ENCODE measurements around the gene ADAMTSL1.

The ADAMTSL1 gene

DNA sequence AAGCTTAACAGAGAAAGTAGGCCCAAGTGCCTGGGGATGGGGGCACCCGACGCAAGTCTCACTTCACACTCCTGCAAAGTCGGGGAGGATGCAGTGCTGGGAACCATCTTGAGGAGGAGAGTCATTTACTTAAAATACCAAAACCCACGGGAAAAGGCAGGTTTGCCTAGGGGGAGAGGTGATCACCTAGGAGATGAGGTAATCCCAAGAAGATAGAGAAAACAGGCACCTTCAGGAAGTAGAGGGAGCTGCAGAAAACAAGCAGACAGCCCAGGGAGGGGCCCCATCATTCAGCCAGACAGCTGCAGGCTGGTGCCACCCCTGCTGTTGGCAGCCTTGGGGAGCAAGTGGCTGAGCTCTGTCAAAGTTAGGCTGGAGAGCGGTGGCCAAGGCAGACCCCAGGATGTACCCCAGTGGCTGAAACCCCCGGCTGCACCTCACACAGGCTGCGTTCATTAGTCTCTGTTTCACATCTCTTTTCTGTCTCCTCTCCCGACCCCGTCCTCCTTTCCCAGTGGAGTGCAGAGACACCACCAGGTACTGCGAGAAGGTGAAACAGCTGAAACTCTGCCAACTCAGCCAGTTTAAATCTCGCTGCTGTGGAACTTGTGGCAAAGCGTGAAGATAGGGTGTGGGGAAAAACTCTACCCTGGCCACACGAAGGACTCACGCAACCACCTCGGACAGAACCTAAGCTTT, 434.1 kb downstream of the ADAMTSL1 start:
- TF ChIP-seq, protein P1, sequence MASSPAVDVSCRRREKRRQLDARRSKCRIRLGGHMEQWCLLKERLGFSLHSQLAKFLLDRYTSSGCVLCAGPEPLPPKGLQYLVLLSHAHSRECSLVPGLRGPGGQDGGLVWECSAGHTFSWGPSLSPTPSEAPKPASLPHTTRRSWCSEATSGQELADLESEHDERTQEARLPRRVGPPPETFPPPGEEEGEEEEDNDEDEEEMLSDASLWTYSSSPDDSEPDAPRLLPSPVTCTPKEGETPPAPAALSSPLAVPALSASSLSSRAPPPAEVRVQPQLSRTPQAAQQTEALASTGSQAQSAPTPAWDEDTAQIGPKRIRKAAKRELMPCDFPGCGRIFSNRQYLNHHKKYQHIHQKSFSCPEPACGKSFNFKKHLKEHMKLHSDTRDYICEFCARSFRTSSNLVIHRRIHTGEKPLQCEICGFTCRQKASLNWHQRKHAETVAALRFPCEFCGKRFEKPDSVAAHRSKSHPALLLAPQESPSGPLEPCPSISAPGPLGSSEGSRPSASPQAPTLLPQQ (tag by site-specific recombination; IDR thresholded peaks at IDR 0.05): no peak
- TF ChIP-seq ZSCAN23 (tag by site-specific recombination; IDR thresholded peaks at IDR 0.05) (no peak), ZNF16 (tag by site-specific recombination; IDR thresholded peaks at IDR 0.05; ENCODE audit: low read depth) (no peak), ZNF132 (tag by site-specific recombination; IDR thresholded peaks at IDR 0.05; ENCODE audit: borderline replicate concordance) (no peak), ZNF596 (tag by site-specific recombination; IDR thresholded peaks at IDR 0.05) (no peak)
- TF ChIP-seq, protein P2, sequence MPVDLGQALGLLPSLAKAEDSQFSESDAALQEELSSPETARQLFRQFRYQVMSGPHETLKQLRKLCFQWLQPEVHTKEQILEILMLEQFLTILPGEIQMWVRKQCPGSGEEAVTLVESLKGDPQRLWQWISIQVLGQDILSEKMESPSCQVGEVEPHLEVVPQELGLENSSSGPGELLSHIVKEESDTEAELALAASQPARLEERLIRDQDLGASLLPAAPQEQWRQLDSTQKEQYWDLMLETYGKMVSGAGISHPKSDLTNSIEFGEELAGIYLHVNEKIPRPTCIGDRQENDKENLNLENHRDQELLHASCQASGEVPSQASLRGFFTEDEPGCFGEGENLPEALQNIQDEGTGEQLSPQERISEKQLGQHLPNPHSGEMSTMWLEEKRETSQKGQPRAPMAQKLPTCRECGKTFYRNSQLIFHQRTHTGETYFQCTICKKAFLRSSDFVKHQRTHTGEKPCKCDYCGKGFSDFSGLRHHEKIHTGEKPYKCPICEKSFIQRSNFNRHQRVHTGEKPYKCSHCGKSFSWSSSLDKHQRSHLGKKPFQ (tag by site-specific recombination; IDR thresholded peaks at IDR 0.05): no peak
- TF ChIP-seq, protein P3, sequence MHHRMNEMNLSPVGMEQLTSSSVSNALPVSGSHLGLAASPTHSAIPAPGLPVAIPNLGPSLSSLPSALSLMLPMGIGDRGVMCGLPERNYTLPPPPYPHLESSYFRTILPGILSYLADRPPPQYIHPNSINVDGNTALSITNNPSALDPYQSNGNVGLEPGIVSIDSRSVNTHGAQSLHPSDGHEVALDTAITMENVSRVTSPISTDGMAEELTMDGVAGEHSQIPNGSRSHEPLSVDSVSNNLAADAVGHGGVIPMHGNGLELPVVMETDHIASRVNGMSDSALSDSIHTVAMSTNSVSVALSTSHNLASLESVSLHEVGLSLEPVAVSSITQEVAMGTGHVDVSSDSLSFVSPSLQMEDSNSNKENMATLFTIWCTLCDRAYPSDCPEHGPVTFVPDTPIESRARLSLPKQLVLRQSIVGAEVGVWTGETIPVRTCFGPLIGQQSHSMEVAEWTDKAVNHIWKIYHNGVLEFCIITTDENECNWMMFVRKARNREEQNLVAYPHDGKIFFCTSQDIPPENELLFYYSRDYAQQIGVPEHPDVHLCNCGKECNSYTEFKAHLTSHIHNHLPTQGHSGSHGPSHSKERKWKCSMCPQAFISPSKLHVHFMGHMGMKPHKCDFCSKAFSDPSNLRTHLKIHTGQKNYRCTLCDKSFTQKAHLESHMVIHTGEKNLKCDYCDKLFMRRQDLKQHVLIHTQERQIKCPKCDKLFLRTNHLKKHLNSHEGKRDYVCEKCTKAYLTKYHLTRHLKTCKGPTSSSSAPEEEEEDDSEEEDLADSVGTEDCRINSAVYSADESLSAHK (tag by site-specific recombination; IDR thresholded peaks at IDR 0.05): no peak
- no peaks in the 10 kb centered on the region for H3K9me3 ChIP-seq (ENCODE audit: control insufficient read depth, insufficient read depth, low read depth, low read length)
- H3K36me3 ChIP-seq (ENCODE audit: control insufficient read depth in 2 of 2, insufficient read depth in 1 of 2, low read length in 2 of 2): no peaks in the 10 kb centered on the region
- H3K4me3 ChIP-seq (ENCODE audit: low read depth, low read length): no peak overlapping the region
- H3K4me1 ChIP-seq (ENCODE audit: control insufficient read depth, insufficient read depth, low read length): 0 out of 2 replicates have a peak, but pooled peaks cover 4% of the 10 kb centered on the region
- POLR2A ChIA-PET: no interaction called here
- CTCF ChIA-PET: interaction anchor here (0.5 to 0.6 kb wide), 2 partner anchors 106 to 340 kb away, joined by 3 read pairs; no protein-coding TSS in a partner anchor
- H3K27ac ChIP-seq (ENCODE audit: extremely low read depth, low read depth, low read length): no peak overlapping the region

DNA sequence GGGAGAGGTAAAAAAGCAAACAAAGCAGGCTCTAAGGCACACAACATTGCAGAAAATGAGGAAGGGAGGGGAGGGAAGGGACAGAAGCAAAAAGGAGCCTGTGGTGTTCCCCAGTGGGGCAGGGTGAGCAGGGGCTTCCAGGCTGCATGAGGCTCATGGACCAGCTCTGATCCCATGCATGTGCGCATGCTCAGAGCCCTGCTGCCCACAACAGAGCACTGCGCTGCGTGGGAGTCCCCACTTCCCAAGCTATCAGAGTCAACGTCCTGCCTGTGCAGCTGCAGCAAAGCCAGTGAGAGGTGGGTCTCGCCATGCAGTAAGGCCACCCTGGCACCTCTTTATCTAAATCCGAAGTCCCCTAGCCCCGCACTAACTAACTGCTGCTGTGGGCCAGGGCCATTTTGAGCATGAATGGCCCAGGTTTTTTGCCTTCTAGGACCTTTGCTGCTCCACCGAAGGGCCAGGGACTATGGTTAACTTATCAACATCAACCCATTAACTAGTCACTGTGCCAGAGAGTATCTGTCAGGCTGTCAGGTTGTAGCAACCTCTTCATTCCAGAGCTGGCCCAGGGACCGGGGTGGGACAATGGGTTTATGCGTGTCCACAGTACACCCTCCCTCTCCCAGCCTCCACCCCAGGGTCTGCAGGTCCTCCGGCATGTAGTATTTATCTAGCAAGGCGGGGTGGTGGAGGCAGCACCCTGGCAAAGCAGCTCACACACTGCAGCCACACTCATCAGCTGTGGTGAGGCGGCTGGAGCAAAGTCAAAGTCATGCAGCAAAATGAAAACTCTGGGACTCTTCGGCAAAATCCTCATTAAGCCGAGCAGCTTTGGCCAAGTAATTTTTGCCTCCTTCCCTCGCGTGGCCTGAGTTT, 435.4 kb downstream of the ADAMTSL1 start:
- TF ChIP-seq ZNF610 (tag by site-specific recombination; IDR thresholded peaks at IDR 0.05; ENCODE audit: borderline replicate concordance) (no peak), ZNF548 (tag by site-specific recombination; IDR thresholded peaks at IDR 0.05) (no peak), ZNF626 (tag by site-specific recombination; IDR thresholded peaks at IDR 0.05) (no peak)
- TF ChIP-seq, protein P4, sequence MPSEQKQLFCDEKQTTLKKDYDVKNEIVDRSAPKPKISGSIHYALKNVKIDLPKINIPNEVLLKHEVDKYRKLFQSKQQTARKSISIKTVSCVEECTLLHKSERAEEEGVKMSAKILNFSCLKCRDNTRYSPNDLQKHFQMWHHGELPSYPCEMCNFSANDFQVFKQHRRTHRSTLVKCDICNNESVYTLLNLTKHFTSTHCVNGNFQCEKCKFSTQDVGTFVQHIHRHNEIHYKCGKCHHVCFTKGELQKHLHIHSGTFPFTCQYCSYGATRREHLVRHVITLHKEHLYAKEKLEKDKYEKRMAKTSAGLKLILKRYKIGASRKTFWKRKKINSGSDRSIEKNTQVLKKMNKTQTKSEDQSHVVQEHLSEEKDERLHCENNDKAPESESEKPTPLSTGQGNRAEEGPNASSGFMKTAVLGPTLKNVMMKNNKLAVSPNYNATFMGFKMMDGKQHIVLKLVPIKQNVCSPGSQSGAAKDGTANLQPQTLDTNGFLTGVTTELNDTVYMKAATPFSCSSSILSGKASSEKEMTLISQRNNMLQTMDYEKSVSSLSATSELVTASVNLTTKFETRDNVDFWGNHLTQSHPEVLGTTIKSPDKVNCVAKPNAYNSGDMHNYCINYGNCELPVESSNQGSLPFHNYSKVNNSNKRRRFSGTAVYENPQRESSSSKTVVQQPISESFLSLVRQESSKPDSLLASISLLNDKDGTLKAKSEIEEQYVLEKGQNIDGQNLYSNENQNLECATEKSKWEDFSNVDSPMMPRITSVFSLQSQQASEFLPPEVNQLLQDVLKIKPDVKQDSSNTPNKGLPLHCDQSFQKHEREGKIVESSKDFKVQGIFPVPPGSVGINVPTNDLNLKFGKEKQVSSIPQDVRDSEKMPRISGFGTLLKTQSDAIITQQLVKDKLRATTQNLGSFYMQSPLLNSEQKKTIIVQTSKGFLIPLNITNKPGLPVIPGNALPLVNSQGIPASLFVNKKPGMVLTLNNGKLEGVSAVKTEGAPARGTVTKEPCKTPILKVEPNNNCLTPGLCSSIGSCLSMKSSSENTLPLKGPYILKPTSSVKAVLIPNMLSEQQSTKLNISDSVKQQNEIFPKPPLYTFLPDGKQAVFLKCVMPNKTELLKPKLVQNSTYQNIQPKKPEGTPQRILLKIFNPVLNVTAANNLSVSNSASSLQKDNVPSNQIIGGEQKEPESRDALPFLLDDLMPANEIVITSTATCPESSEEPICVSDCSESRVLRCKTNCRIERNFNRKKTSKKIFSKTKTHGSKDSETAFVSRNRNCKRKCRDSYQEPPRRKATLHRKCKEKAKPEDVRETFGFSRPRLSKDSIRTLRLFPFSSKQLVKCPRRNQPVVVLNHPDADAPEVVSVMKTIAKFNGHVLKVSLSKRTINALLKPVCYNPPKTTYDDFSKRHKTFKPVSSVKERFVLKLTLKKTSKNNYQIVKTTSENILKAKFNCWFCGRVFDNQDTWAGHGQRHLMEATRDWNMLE (tag by site-specific recombination; conservative IDR thresholded peaks at IDR 0.05; ENCODE audit: low read depth): no peak
- TF ChIP-seq, protein P5, sequence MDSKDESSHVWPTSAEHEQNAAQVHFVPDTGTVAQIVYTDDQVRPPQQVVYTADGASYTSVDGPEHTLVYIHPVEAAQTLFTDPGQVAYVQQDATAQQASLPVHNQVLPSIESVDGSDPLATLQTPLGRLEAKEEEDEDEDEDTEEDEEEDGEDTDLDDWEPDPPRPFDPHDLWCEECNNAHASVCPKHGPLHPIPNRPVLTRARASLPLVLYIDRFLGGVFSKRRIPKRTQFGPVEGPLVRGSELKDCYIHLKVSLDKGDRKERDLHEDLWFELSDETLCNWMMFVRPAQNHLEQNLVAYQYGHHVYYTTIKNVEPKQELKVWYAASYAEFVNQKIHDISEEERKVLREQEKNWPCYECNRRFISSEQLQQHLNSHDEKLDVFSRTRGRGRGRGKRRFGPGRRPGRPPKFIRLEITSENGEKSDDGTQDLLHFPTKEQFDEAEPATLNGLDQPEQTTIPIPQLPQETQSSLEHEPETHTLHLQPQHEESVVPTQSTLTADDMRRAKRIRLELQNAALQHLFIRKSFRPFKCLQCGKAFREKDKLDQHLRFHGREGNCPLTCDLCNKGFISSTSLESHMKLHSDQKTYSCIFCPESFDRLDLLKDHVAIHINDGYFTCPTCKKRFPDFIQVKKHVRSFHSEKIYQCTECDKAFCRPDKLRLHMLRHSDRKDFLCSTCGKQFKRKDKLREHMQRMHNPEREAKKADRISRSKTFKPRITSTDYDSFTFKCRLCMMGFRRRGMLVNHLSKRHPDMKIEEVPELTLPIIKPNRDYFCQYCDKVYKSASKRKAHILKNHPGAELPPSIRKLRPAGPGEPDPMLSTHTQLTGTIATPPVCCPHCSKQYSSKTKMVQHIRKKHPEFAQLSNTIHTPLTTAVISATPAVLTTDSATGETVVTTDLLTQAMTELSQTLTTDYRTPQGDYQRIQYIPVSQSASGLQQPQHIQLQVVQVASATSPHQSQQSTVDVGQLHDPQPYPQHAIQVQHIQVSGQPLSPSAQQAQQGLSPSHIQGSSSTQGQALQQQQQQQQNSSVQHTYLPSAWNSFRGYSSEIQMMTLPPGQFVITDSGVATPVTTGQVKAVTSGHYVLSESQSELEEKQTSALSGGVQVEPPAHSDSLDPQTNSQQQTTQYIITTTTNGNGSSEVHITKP (tag by site-specific recombination; IDR thresholded peaks at IDR 0.05): no peak
- Histone ChIP-seq H3K36me3 (ENCODE audit: control insufficient read depth in 2 of 2, insufficient read depth in 1 of 2, low read length in 2 of 2) (no peaks in the 10 kb centered on the region), H3K4me1 (ENCODE audit: control insufficient read depth, insufficient read depth, low read length) (0 out of 2 replicates have a peak, but pooled peaks cover 4% of the 10 kb centered on the region), H3K9me3 (ENCODE audit: control insufficient read depth, insufficient read depth, low read depth, low read length) (no peaks in the 10 kb centered on the region), H3K27ac (ENCODE audit: extremely low read depth, low read depth, low read length) (no peak overlapping the region), H3K4me3 (ENCODE audit: low read depth, low read length) (no peak overlapping the region)
- POLR2A ChIA-PET: no interaction called here
- CTCF ChIA-PET: no interaction called here
